CD4-positive, alpha-beta T cell treated with Interleukin-21 for 1 hour (primary cell): ENCODE results near the gene NUMBL.
"Not testable (repeated sequence)": the region's sequence is repeated elsewhere in the genome, so short reads cannot be mapped to it uniquely, and the experiment has no call there.

ENCODE experiments used
- DNase-seq: peaks from one replicate; pipeline ENCODE4 v3.0.0-alpha.2; 2020

NUMBL gene

GRCh38 chr19:40690050-40690692 lies at the start of gene NUMBL:
TSS of gene NUMBL (minus strand) at chr19:40690651. CDS start at chr19:40690483, 168 bp downstream.
- no peak for DNase-seq

- no peak for DNase-seq
Measured at GRCh38 chr19:40739030-40739839, 48.8 kb upstream of the NUMBL start.

- DNase-seq: no peak
Measured at GRCh38 chr19:40737102-40737644, 46.7 kb upstream of the NUMBL start.

- no peak for DNase-seq
Measured at GRCh38 chr19:40736661-40737060, 46.2 kb upstream of the NUMBL start.

- DNase-seq: no peak
Measured at GRCh38 chr19:40735013-40735771, 44.7 kb upstream of the NUMBL start.

- DNase-seq: no peak
Measured at GRCh38 chr19:40733149-40733548, 42.7 kb upstream of the NUMBL start.

GRCh38 chr19:40732304-40732703 lies 41.9 kb upstream of the NUMBL start:
- not testable (repeated sequence) for DNase-seq

- not testable (repeated sequence) for DNase-seq
Measured at GRCh38 chr19:40730065-40730464, 39.6 kb upstream of the NUMBL start.

- DNase-seq: no peak
Measured at GRCh38 chr19:40726279-40726678, 35.8 kb upstream of the NUMBL start.

GRCh38 chr19:40724855-40725254 lies 34.4 kb upstream of the NUMBL start:
- no peak for DNase-seq

GRCh38 chr19:40724315-40724714 lies 33.9 kb upstream of the NUMBL start:
- no peak for DNase-seq

- no peak for DNase-seq
Measured at GRCh38 chr19:40723661-40724254, 33.3 kb upstream of the NUMBL start.

- DNase-seq: no peak
Measured at GRCh38 chr19:40721936-40722661, 31.6 kb upstream of the NUMBL start.

- no peak for DNase-seq
Measured at GRCh38 chr19:40721140-40721486, 30.7 kb upstream of the NUMBL start.

- no peak for DNase-seq
Measured at GRCh38 chr19:40719414-40719894, 29.0 kb upstream of the NUMBL start.

GRCh38 chr19:40718774-40719391 lies 28.4 kb upstream of the NUMBL start:
- DNase-seq: no peak

GRCh38 chr19:40717880-40718773 lies 27.7 kb upstream of the NUMBL start:
- no peak for DNase-seq

GRCh38 chr19:40717325-40717879 lies 27.0 kb upstream of the NUMBL start:
- DNase-seq: no peak

- peak; percentile 99 for DNase-seq
Measured at GRCh38 chr19:40716482-40717324, 26.3 kb upstream of the NUMBL start, which contains the start of the genes COQ8B and ITPKC. TSS of gene COQ8B (minus strand) at chr19:40716886. CDS start at chr19:40714632, 2,254 bp downstream. TSS of gene ITPKC (plus strand) at chr19:40717112. CDS start at chr19:40717136, 24 bp downstream.
